B cell (primary cell): ENCODE results near the gene MAML2. TPM values are rescaled to one million over a fixed set of nuclear protein-coding genes. Genes with fewer than 3 reads are reported as not detected.

Experiments
- ATAC-seq: fragments of 200-7000 bp; cut with Tn5 transposase; one replicate; pipeline ENCODE4 v1.10.0; 2021; ENCODE audit warnings: low read depth, mild to moderate bottlenecking, moderate number of reproducible peaks, moderate library complexity
- CTCF ChIA-PET: fragments of 350-600 bp; sonication (Branson Sonifier 250); formaldehyde crosslinking; loops from one replicate; lab custom pipeline; 2021; ENCODE audit warnings: antibody characterized with exemption, inconsistent platforms; lab: Charles Lee
- POLR2A ChIA-PET: fragments of 350-600 bp; sonication (Branson Sonifier 250); formaldehyde crosslinking; loops from one replicate; lab custom pipeline; 2021; ENCODE audit warnings: antibody characterized with exemption; lab: Charles Lee
- DNase-seq: peaks from one replicate; pipeline ENCODE4 v3.0.0; 2013
- H2AFZ ChIP-seq: 2 replicates; pipeline ENCODE4 v1.6.1; 2012; ENCODE audit warnings: mild to moderate bottlenecking, low read depth, low read length; ENCODE audit not compliant: insufficient read depth, poor library complexity, severe bottlenecking
- H3K27ac ChIP-seq, 2 donors: 1 replicate in 1 of 2; 2 replicates in 1 of 2; pipeline ENCODE4 v1.5.1; 2012 to 2013; ENCODE audit warnings: low read length in 2 of 2, mild to moderate bottlenecking in 2 of 2, moderate library complexity in 1 of 2
- H3K27me3 ChIP-seq, 4 experiments: fragments of 200-600 bp in 1 of 4; sonication (generic) in 1 of 4; replicated peaks in 1 of 4; 1 replicate in 2 of 4; 2 replicates in 2 of 4; pipeline versions ENCODE4 v1.6.1 to v1.7.0; 2013 to 2016; ENCODE audit warnings: low read length in 3 of 4, mild to moderate bottlenecking in 2 of 4, mixed read lengths in 1 of 4, moderate library complexity in 1 of 4; ENCODE audit not compliant: insufficient read depth in 4 of 4, control insufficient read depth in 3 of 4; ENCODE audit errors: control extremely low read depth in 1 of 4
- H3K36me3 ChIP-seq, 2 experiments: replicated peaks in 1 of 2; 1 replicate in 1 of 2; 2 replicates in 1 of 2; pipeline versions ENCODE4 v1.6.1 to v1.7.1; 2013; ENCODE audit warnings: low read length in 1 of 2; ENCODE audit not compliant: insufficient read depth in 2 of 2, control insufficient read depth in 1 of 2; ENCODE audit errors: control extremely low read depth in 1 of 2, extremely low read depth in 1 of 2
- H3K4me1 ChIP-seq, 2 donors: fragments of 200-600 bp in 1 of 2; sonication (generic) in 1 of 2; 1 replicate in 1 of 2; 2 replicates in 1 of 2; pipeline versions ENCODE4 v1.5.1 to v1.6.1; 2013 to 2017; ENCODE audit warnings: low read length in 2 of 2; ENCODE audit not compliant: control insufficient read depth in 2 of 2, insufficient read depth in 2 of 2
- H3K4me2 ChIP-seq: replicated peaks from 2 replicates; pipeline ENCODE3; 2012; ENCODE audit warnings: mild to moderate bottlenecking, low read depth, low read length; ENCODE audit not compliant: poor library complexity, severe bottlenecking
- H3K4me3 ChIP-seq, 5 experiments: fragments of 200-600 bp in 1 of 5; sonication (generic) in 1 of 5; 1 replicate in 3 of 5; 2 replicates in 2 of 5; pipeline versions ENCODE4 v1.5.1 to v1.7.0; 2011 to 2016; ENCODE audit warnings: low read length in 4 of 5, mild to moderate bottlenecking in 4 of 5, low read depth in 2 of 5, control low read depth in 1 of 5, moderate library complexity in 1 of 5; ENCODE audit not compliant: insufficient read depth in 1 of 5; ENCODE audit errors: control extremely low read depth in 1 of 5, extremely low read depth in 1 of 5
- H3K79me2 ChIP-seq: fragments of 200-600 bp; sonication (generic); one replicate; pipeline ENCODE4 v1.6.0; 2016; ENCODE audit warnings: low read length; ENCODE audit not compliant: control insufficient read depth, insufficient read depth
- H3K9ac ChIP-seq: fragments of 200-600 bp; sonication (generic); 2 replicates; pipeline ENCODE4 v1.6.1; 2017; ENCODE audit warnings: mild to moderate bottlenecking, low read length, moderate library complexity
- H3K9me3 ChIP-seq, 3 donors: one replicate each; pipeline versions ENCODE4 v1.6.1 to v1.7.1; 2013; ENCODE audit warnings: low read length in 2 of 3; ENCODE audit not compliant: control insufficient read depth in 2 of 3, insufficient read depth in 1 of 3; ENCODE audit errors: control extremely low read depth in 1 of 3
- H4K20me1 ChIP-seq: 2 replicates; pipeline ENCODE4 v1.6.0; 2012; ENCODE audit warnings: mild to moderate bottlenecking, low read length; ENCODE audit not compliant: insufficient read depth, control insufficient read depth, poor library complexity, severe bottlenecking
- H3K27ac Mint-ChIP-seq: one replicate; pipeline ENCODE4 v1.8.0; 2021; ENCODE audit warnings: mixed read lengths
- H3K27me3 Mint-ChIP-seq: one replicate; pipeline ENCODE4 v1.8.0; 2021; ENCODE audit warnings: mixed read lengths
- H3K4me1 Mint-ChIP-seq: one replicate; pipeline ENCODE4 v1.8.0; 2021; ENCODE audit warnings: mixed read lengths
- H3K4me3 Mint-ChIP-seq: one replicate; pipeline ENCODE4 v1.8.0; 2021; ENCODE audit warnings: mixed read lengths
- H3K9me3 Mint-ChIP-seq: one replicate; pipeline ENCODE4 v1.8.0; 2022; ENCODE audit warnings: mixed read lengths; ENCODE audit not compliant: insufficient read depth
- CTCF ChIP-seq: fragments of 200-600 bp; IDR thresholded peaks from one replicate; pipeline ENCODE4 v1.8.0; 2022; ENCODE audit warnings: antibody characterized with exemption, mild to moderate bottlenecking
- EZH2 ChIP-seq: IDR thresholded peaks from 2 replicates; pipeline ENCODE4 v1.6.1; 2012; ENCODE audit warnings: borderline replicate concordance, low read depth, mild to moderate bottlenecking, moderate library complexity, low read length; ENCODE audit not compliant: insufficient read depth, poor library complexity, severe bottlenecking
- WGBS: methylation state at CpG from one replicate; pipeline ENCODE4 v1.1.5; 2013; ENCODE audit warnings: missing lambda C conversion rate; ENCODE audit not compliant: insufficient coverage; 5-methylcytosine and 5-hydroxymethylcytosine counted together
- intact Hi-C: fragments of 100-400 bp; cut with micrococcal nuclease; formaldehyde crosslinking; loops from one replicate; pipeline ENCODE4 v1.10.0; 2022
- polyA plus RNA-seq: library from polyadenylated mRNA; depleted of rRNA; stranded (reverse); fragments of >200 nt; gene quantifications from 2 replicates; pipeline ENCODE4 v1.2.3, GENCODE V29; 2012
- total RNA-seq, 2 donors: library from RNA; stranded (reverse); fragments of 120-200 nt in 1 of 2; gene quantifications; 1 replicate in 1 of 2; 2 replicates in 1 of 2; pipeline versions ENCODE4 v1.2.3 to v1.2.4, GENCODE V29; 2013 to 2022

Gene MAML2
- total and polyA plus RNA-seq, 2 donors (not counting 1 experiment from before 2014, with no cell fraction given), result 10.7 to 26.4 TPM

GRCh38 chr11:96126917-96127595 is 215.9 kb downstream of the MAML2 start:
- H3K4me1 ChIP-seq, result peaks cover 8 to 13% of the 10 kb centered on the region in 2 donors
- no peak overlapping the region for H3K4me3 ChIP-seq
- DNase-seq (no peak), ATAC-seq (no peak)
- WGBS, result 100% methylated on average over 2 of the region's 4 CpGs
- Mint-ChIP-seq H3K9me3 (no peaks in the 10 kb centered on the region), H3K4me3 (no peak overlapping the region), H3K4me1 (peaks cover 33% of the 10 kb centered on the region), H3K27ac (no peak overlapping the region), H3K27me3 (no peaks in the 10 kb centered on the region)
- no peaks in the 10 kb centered on the region for H3K9me3 ChIP-seq
- H2AFZ ChIP-seq, result no peak overlapping the region
- peaks cover 11% of the 10 kb centered on the region for H3K79me2 ChIP-seq
- H4K20me1 ChIP-seq, result peaks cover 6% of the 10 kb centered on the region
- no peak overlapping the region for H3K9ac ChIP-seq
- no peak overlapping the region for H3K27ac ChIP-seq
- H3K36me3 ChIP-seq, result peaks cover 0 to 3% of the 10 kb centered on the region in 2 experiments
- POLR2A ChIA-PET, result no interaction called here
- intact Hi-C loops, result no loop called here
- H3K27me3 ChIP-seq, result no peaks in the 10 kb centered on the region
- TF ChIP-seq CTCF, result no peak
- H3K4me2 ChIP-seq, result no peak overlapping the region
- CTCF ChIA-PET, result interaction anchor here (1.3 kb wide), 1 partner anchor 216 kb away, joined by 3 read pairs; the partner anchor contains the start of gene MAML2

GRCh38 chr11:96125400-96125799 is 217.6 kb downstream of the MAML2 start:
- H3K27ac Mint-ChIP-seq, result no peak overlapping the region
- no peak overlapping the region for H3K4me2 ChIP-seq

More at GRCh38 chr11:96125400-96125799, 217.6 kb downstream of the MAML2 start:
- Histone ChIP-seq H4K20me1 (peaks cover 6% of the 10 kb centered on the region), H3K27me3 (no peaks in the 10 kb centered on the region), H3K9me3 (no peaks in the 10 kb centered on the region), H3K36me3 (peaks cover 0 to 3% of the 10 kb centered on the region in 2 experiments), H3K79me2 (peaks cover 11% of the 10 kb centered on the region), H3K27ac (no peak overlapping the region), H3K4me1 (peaks cover 8 to 13% of the 10 kb centered on the region in 2 donors), H3K9ac (no peak overlapping the region), H2AFZ (no peak overlapping the region), H3K4me3 (no peak overlapping the region)
- H3K9me3 Mint-ChIP-seq, result no peaks in the 10 kb centered on the region
- intact Hi-C loops, result no loop called here
- H3K4me3 Mint-ChIP-seq, result no peak overlapping the region
- DNase-seq (no peak), ATAC-seq (no peak)
- 100% methylated on average over 6 of the region's 7 CpGs for WGBS
- peaks cover 32% of the 10 kb centered on the region for H3K4me1 Mint-ChIP-seq
- no peak for TF ChIP-seq CTCF
- no peak for TF ChIP-seq EZH2
- CTCF ChIA-PET, result no interaction called here
- POLR2A ChIA-PET, result no interaction called here
- no peaks in the 10 kb centered on the region for H3K27me3 Mint-ChIP-seq
